ENCODE data around the gene EFNA4. TPM values are rescaled to one million over a fixed set of nuclear protein-coding genes. Genes with fewer than 3 reads are reported as not detected.

Gene EFNA4
- total RNA-seq, 1 experiment from 2014 or later: 9.8 TPM

DNA sequence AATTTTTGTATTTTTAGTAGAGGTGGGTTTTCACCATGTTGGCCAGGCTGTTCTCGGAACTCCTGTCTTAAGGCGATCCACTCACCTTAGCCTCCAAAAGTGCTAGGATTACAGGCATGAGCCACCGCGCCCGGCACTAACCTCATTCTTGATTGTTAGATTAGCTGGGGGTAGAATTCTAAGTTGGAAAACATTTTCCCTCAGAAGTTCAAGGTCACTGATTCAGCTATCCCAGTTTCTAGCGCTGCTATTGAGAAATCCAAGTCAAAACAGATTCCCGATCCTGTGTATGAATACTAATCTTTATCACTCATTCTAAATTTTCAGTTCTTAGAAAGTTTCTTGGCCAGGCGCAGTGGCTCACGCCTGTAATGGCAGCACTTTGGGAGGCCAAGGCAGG, 39.8 kb downstream of the EFNA4 start:
- intact Hi-C loops (cut with micrococcal nuclease): no loop called here
- H3K4me3 ChIP-seq (replicated peaks in 1 of 2; ENCODE audit: low read depth in 1 of 2, low read length in 2 of 2): no peak overlapping the region

More for the DNA sequence above, 39.8 kb downstream of the EFNA4 start:
- H3K9ac ChIP-seq (ENCODE audit: low read length): no peak overlapping the region
- no peaks in the 10 kb centered on the region for H3K9me3 ChIP-seq (ENCODE audit: control insufficient read depth in 1 of 2, insufficient read depth in 1 of 2, low read depth in 1 of 2, low read length in 2 of 2)
- H3K4me2 ChIP-seq (ENCODE audit: low read length): no peak overlapping the region
- ChIA-PET CTCF (interaction anchor here (1.0 to 1.3 kb wide), 2 partner anchors 12 to 70 kb away, joined by 3 read pairs; partner anchors contain the start of gene KRTCAP2), RAD21 (ENCODE audit: low non-redundant PET in 1 of 2, low total read pairs in 2 of 2, uncharacterized antibody in 2 of 2, unreplicated experiment in 2 of 2) (no interaction called here), POLR2A (no interaction called here)
- no peak for ATAC-seq
- TF ChIP-seq POLR2AphosphoS5 (IDR thresholded peaks at IDR 0.05; ENCODE audit: low read depth, low read length) (no peak), CBX3 (IDR thresholded peaks at IDR 0.05; ENCODE audit: low read depth) (no peak), CEBPB (IDR thresholded peaks at IDR 0.05; ENCODE audit: low read depth) (no peak), SRF (IDR thresholded peaks at IDR 0.05; ENCODE audit: low read depth) (no peak), YY1 (IDR thresholded peaks at IDR 0.05; ENCODE audit: extremely low read depth, insufficient replicate concordance, low read depth, low read length) (no peak), EGR1 (IDR thresholded peaks at IDR 0.05; ENCODE audit: low read depth) (no peak), SIN3A (IDR thresholded peaks at IDR 0.05; ENCODE audit: low read depth) (no peak), EZH2phosphoT487 (IDR thresholded peaks at IDR 0.05; ENCODE audit: borderline replicate concordance) (no peak), RAD21 (IDR thresholded peaks at IDR 0.05; ENCODE audit: low read depth) (no peak)
- TF ChIP-seq, protein P1, sequence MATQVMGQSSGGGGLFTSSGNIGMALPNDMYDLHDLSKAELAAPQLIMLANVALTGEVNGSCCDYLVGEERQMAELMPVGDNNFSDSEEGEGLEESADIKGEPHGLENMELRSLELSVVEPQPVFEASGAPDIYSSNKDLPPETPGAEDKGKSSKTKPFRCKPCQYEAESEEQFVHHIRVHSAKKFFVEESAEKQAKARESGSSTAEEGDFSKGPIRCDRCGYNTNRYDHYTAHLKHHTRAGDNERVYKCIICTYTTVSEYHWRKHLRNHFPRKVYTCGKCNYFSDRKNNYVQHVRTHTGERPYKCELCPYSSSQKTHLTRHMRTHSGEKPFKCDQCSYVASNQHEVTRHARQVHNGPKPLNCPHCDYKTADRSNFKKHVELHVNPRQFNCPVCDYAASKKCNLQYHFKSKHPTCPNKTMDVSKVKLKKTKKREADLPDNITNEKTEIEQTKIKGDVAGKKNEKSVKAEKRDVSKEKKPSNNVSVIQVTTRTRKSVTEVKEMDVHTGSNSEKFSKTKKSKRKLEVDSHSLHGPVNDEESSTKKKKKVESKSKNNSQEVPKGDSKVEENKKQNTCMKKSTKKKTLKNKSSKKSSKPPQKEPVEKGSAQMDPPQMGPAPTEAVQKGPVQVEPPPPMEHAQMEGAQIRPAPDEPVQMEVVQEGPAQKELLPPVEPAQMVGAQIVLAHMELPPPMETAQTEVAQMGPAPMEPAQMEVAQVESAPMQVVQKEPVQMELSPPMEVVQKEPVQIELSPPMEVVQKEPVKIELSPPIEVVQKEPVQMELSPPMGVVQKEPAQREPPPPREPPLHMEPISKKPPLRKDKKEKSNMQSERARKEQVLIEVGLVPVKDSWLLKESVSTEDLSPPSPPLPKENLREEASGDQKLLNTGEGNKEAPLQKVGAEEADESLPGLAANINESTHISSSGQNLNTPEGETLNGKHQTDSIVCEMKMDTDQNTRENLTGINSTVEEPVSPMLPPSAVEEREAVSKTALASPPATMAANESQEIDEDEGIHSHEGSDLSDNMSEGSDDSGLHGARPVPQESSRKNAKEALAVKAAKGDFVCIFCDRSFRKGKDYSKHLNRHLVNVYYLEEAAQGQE (IDR thresholded peaks at IDR 0.05; ENCODE audit: low read depth): no peak
- TF ChIP-seq, protein P2, sequence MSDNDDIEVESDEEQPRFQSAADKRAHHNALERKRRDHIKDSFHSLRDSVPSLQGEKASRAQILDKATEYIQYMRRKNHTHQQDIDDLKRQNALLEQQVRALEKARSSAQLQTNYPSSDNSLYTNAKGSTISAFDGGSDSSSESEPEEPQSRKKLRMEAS (IDR thresholded peaks at IDR 0.05): no peak
- TF ChIP-seq, protein P3, sequence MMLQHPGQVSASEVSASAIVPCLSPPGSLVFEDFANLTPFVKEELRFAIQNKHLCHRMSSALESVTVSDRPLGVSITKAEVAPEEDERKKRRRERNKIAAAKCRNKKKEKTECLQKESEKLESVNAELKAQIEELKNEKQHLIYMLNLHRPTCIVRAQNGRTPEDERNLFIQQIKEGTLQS (IDR thresholded peaks at IDR 0.05): no peak
- TF ChIP-seq, protein P4, sequence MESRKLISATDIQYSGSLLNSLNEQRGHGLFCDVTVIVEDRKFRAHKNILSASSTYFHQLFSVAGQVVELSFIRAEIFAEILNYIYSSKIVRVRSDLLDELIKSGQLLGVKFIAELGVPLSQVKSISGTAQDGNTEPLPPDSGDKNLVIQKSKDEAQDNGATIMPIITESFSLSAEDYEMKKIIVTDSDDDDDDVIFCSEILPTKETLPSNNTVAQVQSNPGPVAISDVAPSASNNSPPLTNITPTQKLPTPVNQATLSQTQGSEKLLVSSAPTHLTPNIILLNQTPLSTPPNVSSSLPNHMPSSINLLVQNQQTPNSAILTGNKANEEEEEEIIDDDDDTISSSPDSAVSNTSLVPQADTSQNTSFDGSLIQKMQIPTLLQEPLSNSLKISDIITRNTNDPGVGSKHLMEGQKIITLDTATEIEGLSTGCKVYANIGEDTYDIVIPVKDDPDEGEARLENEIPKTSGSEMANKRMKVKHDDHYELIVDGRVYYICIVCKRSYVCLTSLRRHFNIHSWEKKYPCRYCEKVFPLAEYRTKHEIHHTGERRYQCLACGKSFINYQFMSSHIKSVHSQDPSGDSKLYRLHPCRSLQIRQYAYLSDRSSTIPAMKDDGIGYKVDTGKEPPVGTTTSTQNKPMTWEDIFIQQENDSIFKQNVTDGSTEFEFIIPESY (IDR thresholded peaks at IDR 0.05; ENCODE audit: extremely low read depth, insufficient replicate concordance, low read length): no peak
- H3K27me3 ChIP-seq (ENCODE audit: insufficient read depth, low read length): no peaks in the 10 kb centered on the region
- H4K20me1 ChIP-seq (ENCODE audit: insufficient read depth): no peaks in the 10 kb centered on the region
- H2AFZ ChIP-seq (ENCODE audit: low read depth, low read length, poor library complexity, severe bottlenecking): no peak overlapping the region
- H3K4me1 ChIP-seq (ENCODE audit: control insufficient read depth in 1 of 2, insufficient read depth in 2 of 2, low read length in 2 of 2): no peaks in the 10 kb centered on the region
- H3K9me2 ChIP-seq (ENCODE audit: insufficient read depth): no peaks in the 10 kb centered on the region
- no peak overlapping the region for H3K27ac ChIP-seq (ENCODE audit: low read depth, low read length)
- no peak for DNase-seq (ENCODE audit: low read depth, low spot score)
- BruUV-seq (replicated peaks): no TSS peak
- no peaks in the 10 kb centered on the region for H3K36me3 ChIP-seq (ENCODE audit: control insufficient read depth in 1 of 2, insufficient read depth in 2 of 2, low read length in 2 of 2)
- no peaks in the 10 kb centered on the region for H3K79me2 ChIP-seq (ENCODE audit: insufficient read depth, low read length)
